ENCODE measurements around the gene RERE.

GRCh38 chr1:8506995-8507615 lies 310.3 kb downstream of the RERE start:
- TF ChIP-seq CTCF (IDR thresholded peaks at IDR 0.05; ENCODE audit: insufficient read depth, low read depth, low read length) (no peak), EZH2 (IDR thresholded peaks at IDR 0.05; ENCODE audit: insufficient read depth, low read length) (no peak)
